ENCODE results near the gene WASF2. TPM values are rescaled to one million over a fixed set of nuclear protein-coding genes. Genes with fewer than 3 reads are reported as not detected.

The WASF2 gene
- total RNA-seq, 4 donors from 2014 or later = 53.8 to 76.6 (median 70.3) TPM

DNA sequence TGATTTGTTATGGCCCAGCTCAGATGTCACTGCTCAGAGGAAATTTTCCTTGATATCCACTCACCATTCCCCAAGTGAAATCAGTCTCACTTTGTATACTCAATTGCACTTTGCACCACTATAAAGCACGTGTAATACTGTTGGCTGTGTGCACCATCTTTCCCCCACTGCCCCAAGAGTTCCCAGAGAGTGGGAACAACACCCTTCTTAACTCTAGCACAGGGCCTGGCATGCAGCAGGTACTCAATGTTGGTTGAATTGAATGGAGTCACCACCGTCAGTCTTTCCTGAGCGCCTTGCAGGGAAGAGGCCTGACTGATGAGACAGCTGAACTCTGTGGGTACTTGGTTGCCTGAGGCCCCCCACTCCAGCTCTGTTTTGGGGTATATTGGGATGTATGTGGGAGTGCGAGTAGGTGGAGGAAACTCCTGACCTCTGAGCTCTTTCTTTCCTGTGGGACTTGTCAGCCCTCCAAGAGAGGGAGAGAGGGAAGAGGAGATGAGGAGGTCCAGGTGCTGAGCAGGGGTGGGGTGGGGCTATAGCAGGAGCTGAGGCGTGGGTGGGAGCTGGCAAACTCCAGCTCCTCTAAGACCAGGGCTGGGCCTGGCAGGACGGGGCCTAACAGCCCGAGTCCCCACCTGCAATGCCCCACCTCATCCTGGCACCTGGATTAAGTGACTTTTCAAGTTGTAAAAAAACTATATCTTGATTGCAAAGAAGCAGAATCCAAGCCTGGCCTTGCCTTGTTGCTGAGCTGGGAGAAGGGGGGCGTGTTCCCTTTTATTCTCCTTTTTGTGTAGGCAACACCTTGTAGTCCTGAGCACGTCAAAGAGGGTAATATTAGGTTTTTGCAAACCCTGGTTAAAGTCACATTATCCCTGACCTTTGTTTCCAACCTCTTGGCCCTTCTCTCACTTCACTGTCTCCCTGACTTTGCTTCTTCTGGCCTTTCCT, 19.4 kb upstream of the WASF2 start:
- H3K4me3 ChIP-seq (ENCODE audit: low read depth, poor library complexity, severe bottlenecking) = no peak overlapping the region
- no peak for DNase-seq (ENCODE audit: low spot score in 2 of 2)
- 43 to 53% methylated on average over 9 of the region's 9 CpGs for WGBS, 2 donors
- TF ChIP-seq, protein P1, sequence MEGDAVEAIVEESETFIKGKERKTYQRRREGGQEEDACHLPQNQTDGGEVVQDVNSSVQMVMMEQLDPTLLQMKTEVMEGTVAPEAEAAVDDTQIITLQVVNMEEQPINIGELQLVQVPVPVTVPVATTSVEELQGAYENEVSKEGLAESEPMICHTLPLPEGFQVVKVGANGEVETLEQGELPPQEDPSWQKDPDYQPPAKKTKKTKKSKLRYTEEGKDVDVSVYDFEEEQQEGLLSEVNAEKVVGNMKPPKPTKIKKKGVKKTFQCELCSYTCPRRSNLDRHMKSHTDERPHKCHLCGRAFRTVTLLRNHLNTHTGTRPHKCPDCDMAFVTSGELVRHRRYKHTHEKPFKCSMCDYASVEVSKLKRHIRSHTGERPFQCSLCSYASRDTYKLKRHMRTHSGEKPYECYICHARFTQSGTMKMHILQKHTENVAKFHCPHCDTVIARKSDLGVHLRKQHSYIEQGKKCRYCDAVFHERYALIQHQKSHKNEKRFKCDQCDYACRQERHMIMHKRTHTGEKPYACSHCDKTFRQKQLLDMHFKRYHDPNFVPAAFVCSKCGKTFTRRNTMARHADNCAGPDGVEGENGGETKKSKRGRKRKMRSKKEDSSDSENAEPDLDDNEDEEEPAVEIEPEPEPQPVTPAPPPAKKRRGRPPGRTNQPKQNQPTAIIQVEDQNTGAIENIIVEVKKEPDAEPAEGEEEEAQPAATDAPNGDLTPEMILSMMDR (IDR thresholded peaks at IDR 0.05) = no peak
- TF ChIP-seq POLR2A (IDR thresholded peaks at IDR 0.05) = no peak
- intact Hi-C loops (cut with DNase I; ENCODE audit: low total_unique reads) = no loop called here

DNA sequence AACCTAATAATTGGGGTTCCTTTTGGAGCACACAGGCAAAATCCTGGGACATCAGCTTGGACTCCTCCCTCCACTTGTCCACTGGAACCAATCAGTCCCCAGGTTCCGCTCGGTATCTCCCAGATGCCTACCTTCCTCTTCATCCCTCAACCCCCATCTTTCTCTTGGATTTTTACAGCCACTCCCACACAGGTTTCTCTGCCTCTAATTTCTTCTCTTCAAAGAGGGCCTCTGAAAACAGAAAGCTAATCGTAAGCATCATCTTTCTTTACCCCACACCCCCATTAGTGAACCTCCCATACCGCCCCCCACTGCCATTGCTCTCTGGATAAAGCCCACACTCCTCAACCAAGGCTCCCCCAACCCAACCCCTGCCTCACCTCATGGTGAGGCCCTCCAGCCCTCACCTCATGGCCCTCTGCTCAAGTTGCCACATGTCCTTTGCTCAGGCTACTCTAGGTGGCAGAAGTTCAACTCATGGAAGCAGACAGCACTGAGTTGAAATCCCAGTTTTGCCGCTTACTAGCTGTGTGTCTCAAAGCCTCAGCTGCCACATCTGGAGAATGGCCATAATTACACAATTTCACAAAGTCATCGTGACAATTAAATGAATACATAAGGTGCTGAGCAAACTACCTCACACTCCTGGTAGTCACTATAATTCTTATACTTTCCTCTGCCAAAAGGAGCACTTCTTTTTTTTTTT, 18.1 kb upstream of the WASF2 start:
- H3K4me3 ChIP-seq (ENCODE audit: low read depth, poor library complexity, severe bottlenecking) = no peak overlapping the region
- TF ChIP-seq, protein P1 (IDR thresholded peaks at IDR 0.05) = no peak
- TF ChIP-seq POLR2A (IDR thresholded peaks at IDR 0.05) = no peak
- intact Hi-C loops (cut with DNase I; ENCODE audit: low total_unique reads) = no loop called here
- DNase-seq (ENCODE audit: low spot score in 2 of 2) = no peak
- WGBS, 2 donors = 58 to 62% methylated on average over 6 of the region's 6 CpGs

DNA sequence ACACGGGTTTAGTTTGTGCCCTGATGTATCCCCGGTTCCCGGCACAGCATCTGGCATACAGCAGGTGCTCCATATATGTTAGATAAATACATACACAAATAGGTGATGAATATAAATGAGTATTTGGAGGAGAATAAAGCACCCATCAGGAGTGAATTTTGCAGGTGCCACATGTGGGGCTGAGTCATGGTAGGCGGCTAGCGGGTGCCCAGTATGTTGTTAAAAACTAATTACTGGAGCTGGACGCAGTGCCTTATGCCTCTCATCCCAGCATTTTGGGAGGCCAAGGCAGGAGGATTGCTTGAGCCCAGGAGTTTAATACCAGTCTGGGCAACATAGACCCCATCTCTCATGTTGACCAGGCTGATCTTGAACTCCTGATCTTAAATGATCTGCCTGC, 16.7 kb upstream of the WASF2 start:
- no peak for DNase-seq (ENCODE audit: low spot score in 2 of 2)
- H3K4me3 ChIP-seq (ENCODE audit: low read depth, poor library complexity, severe bottlenecking) = no peak overlapping the region
- TF ChIP-seq, protein P1 (IDR thresholded peaks at IDR 0.05) = no peak
- TF ChIP-seq POLR2A (IDR thresholded peaks at IDR 0.05) = no peak
- 47 to 69% methylated on average over 6 of the region's 6 CpGs for WGBS, 2 donors
- intact Hi-C loops (cut with DNase I; ENCODE audit: low total_unique reads) = no loop called here

DNA sequence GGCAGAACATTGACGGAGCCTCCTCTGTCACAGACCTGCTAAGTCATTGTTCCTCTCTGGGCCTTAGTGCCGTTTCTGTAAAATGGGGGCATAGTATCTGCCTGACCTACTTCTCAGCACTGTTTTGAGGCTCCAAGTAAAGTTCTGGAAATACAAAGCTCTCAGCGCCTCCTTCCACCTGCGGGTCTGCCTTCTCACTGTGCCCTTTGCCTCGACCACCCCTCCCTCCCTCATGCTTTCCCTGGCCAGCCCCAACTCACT, 15.4 kb upstream of the WASF2 start:
- TF ChIP-seq, protein P1 (IDR thresholded peaks at IDR 0.05) = no peak
- no peak for TF ChIP-seq POLR2A (IDR thresholded peaks at IDR 0.05)
- no peak for DNase-seq (ENCODE audit: low spot score in 2 of 2)
- H3K4me3 ChIP-seq (ENCODE audit: low read depth, poor library complexity, severe bottlenecking) = no peak overlapping the region
- 26 to 47% methylated on average over 5 of the region's 5 CpGs for WGBS, 2 donors
- intact Hi-C loops (cut with DNase I; ENCODE audit: low total_unique reads) = no loop called here

DNA sequence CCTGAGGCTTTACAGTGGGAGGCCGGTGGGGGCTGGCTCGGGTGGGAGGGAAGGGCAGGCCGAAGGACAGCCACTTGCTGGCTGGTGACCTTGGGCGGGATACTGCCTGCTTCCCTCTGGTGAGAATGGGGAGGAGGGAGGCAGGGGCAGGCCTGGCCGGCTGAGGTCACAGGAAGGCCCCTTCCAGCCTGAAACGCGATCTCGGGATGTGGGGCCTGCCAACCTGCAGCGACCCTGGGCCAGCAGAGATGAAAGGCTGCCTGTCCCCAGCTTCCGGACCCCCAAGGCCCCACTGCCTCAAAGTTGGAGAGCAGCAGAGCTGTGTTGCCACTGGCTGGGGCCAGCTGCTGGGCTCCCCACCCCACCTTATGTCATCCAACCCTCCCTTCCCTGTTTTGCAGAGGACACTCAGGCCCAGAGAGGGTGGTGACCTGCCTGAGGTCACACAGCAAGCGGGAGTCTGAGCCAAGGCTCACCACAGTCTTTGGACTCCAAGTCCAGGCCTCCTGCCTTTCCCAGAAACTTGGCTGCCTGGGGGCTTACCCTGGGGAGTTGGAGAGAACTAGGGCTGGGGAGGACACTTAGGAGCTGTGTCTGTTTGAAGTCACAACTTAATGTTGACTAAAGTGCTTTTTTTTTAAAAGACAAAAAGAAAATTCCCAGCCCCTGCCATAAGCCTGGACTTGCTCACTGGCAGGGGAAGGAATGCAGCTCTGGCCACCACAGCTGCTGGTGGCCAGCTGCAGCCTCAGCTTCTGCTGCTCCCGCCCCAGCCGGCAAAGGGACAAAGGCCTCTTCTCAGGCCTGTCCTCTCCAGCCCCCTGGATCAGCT, 14.8 kb upstream of the WASF2 start:
- TF ChIP-seq, protein P1 (IDR thresholded peaks at IDR 0.05) = no peak
- TF ChIP-seq POLR2A (IDR thresholded peaks at IDR 0.05) = no peak
- no peak overlapping the region for H3K4me3 ChIP-seq (ENCODE audit: low read depth, poor library complexity, severe bottlenecking)
- intact Hi-C loops (cut with DNase I; ENCODE audit: low total_unique reads) = no loop called here
- DNase-seq (ENCODE audit: low spot score in 2 of 2) = peak in 1 of 2 donors; percentile 90
- WGBS, 2 donors = 11 to 13% methylated on average over 12 of the region's 13 CpGs
